SU-DHL-6 (cell line): Measurements from ENCODE around the gene CIBAR2.

Experiments used
- CTCF ChIP-seq: fragments of 200-600 bp; sonication (generic); IDR thresholded peaks from one replicate; pipeline ENCODE4 v1.5.1; 2017; ENCODE audit warnings: antibody characterized with exemption, mild to moderate bottlenecking, low read length, moderate library complexity; ENCODE audit not compliant: insufficient read depth, poor library complexity, severe bottlenecking
- EZH2phosphoT487 ChIP-seq: fragments of 200-600 bp; sonication (generic), shearing (Covaris generic); conservative IDR thresholded peaks from 2 replicates; pipeline ENCODE4 v1.6.1; 2018; ENCODE audit warnings: mild to moderate bottlenecking, antibody characterized with exemption, low read length, moderate library complexity, mixed read lengths

- no peak for TF ChIP-seq CTCF
- no peak for TF ChIP-seq EZH2phosphoT487
Measured at GRCh38 chr16:85113913-85114312, 1.6 kb upstream of the CIBAR2 start.
